ENCODE results near the gene LYZL2.

- no peak for TF ChIP-seq POLR2AphosphoS5 (IDR thresholded peaks at IDR 0.05; ENCODE audit: low read depth, low read length)
- no peak for TF ChIP-seq TAF1 (IDR thresholded peaks at IDR 0.05; ENCODE audit: low read depth, low read length)
- TF ChIP-seq POLR2A (IDR thresholded peaks at IDR 0.05; ENCODE audit: low read depth, low read length): no peak
Observed at GRCh38 chr10:30647089-30647488, 17.5 kb upstream of the LYZL2 start.

All from GM12891 (cell line).